Frontal cortex (tissue), 4 donors: ENCODE results near the gene ACKR2. TPM values are rescaled to one million over a fixed set of nuclear protein-coding genes. Genes with fewer than 3 reads are reported as not detected.
"Not testable (repeated sequence)": the region's sequence is repeated elsewhere in the genome, so short reads cannot be mapped to it uniquely, and the experiment has no call there.

Experiments
- DNase-seq, 2 donors: peaks; one replicate each; pipeline ENCODE4 v3.0.0; 2012; ENCODE audit warnings: low spot score in 2 of 2
- FAIRE-seq: peaks from 2 replicates; lab custom pipeline; 2012; peaks lifted over from hg19 to GRCh38; lab: Jason Lieb, UNC
- total RNA-seq: library from RNA; depleted of rRNA; stranded (reverse); fragments of >200 nt; gene quantifications from one replicate; pipeline ENCODE4 v1.2.3, GENCODE V29; 2014
- donor health status: control.
- donor health status: control.
- donor health status: control.

The ACKR2 gene
- total RNA-seq, 1 donor from 2014 or later: not detected

GRCh38 chr3:42801048-42801620 is 8.1 kb upstream of the ACKR2 start:
- FAIRE-seq (no peak), DNase-seq (no peak)

GRCh38 chr3:42801784-42802183 is 7.5 kb upstream of the ACKR2 start:
- no peak for DNase-seq

GRCh38 chr3:42802876-42803413 is 6.3 kb upstream of the ACKR2 start:
- DNase-seq (no peak), FAIRE-seq (no peak)

More at GRCh38 chr3:42801784-42802183, 7.5 kb upstream of the ACKR2 start:
- no peak for FAIRE-seq

GRCh38 chr3:42803414-42804105 is 5.7 kb upstream of the ACKR2 start:
- DNase-seq (peak in 1 of 2 donors; percentile 26), FAIRE-seq (no peak)

- FAIRE-seq (peak; percentile 39), DNase-seq (peak; percentile 94 to 98)
Measured at GRCh38 chr3:42804106-42804830, 5.0 kb upstream of the ACKR2 start, which contains the start of gene HIGD1A. TSS of gene HIGD1A (minus strand) at chr3:42804490. CDS start at chr3:42794253, 10,237 bp downstream.

- no peak for DNase-seq
- FAIRE-seq: no peak
Measured at GRCh38 chr3:42804831-42805132, 4.5 kb upstream of the ACKR2 start.

- peak; percentile 26 to 28 for DNase-seq
- no peak for FAIRE-seq
Measured at GRCh38 chr3:42805141-42805821, 4.0 kb upstream of the ACKR2 start.

- no peak for DNase-seq
- FAIRE-seq: no peak
Measured at GRCh38 chr3:42807929-42808328, 1.3 kb upstream of the ACKR2 start.

GRCh38 chr3:42810706-42811105 is 1.5 kb downstream of the ACKR2 start:
- DNase-seq, FAIRE-seq: not testable (repeated sequence)

- not testable (repeated sequence) for FAIRE-seq, DNase-seq
Measured at GRCh38 chr3:42811118-42811883, 2.1 kb downstream of the ACKR2 start.

- no peak for DNase-seq
- no peak for FAIRE-seq
Measured at GRCh38 chr3:42814246-42814645, 5.0 kb downstream of the ACKR2 start.

- DNase-seq: no peak
- FAIRE-seq: no peak
Measured at GRCh38 chr3:42814914-42815507, 5.8 kb downstream of the ACKR2 start.

GRCh38 chr3:42815826-42816225 is 6.6 kb downstream of the ACKR2 start:
- FAIRE-seq: no peak

GRCh38 chr3:42819351-42819965 is 10.2 kb downstream of the ACKR2 start:
- DNase-seq: no peak
- FAIRE-seq: no peak

More at GRCh38 chr3:42815826-42816225, 6.6 kb downstream of the ACKR2 start:
- DNase-seq: no peak

GRCh38 chr3:42820746-42821051 is 11.5 kb downstream of the ACKR2 start:
- no peak for DNase-seq

GRCh38 chr3:42822828-42823227 is 13.6 kb downstream of the ACKR2 start:
- DNase-seq (no peak), FAIRE-seq (no peak)

More at GRCh38 chr3:42820746-42821051, 11.5 kb downstream of the ACKR2 start:
- no peak for FAIRE-seq

GRCh38 chr3:42823351-42823750 is 14.1 kb downstream of the ACKR2 start:
- no peak for DNase-seq
- no peak for FAIRE-seq

- DNase-seq (no peak), FAIRE-seq (no peak)
Measured at GRCh38 chr3:42826141-42826540, 16.9 kb downstream of the ACKR2 start.

GRCh38 chr3:42827023-42827422 is 17.8 kb downstream of the ACKR2 start:
- DNase-seq (no peak), FAIRE-seq (no peak)
